ENCODE data around the gene SEPTIN11. TPM values are rescaled to one million over a fixed set of nuclear protein-coding genes. Genes with fewer than 3 reads are reported as not detected.
A peak's percentile ranks its signal among the peaks of the same experiment; 100 is the strongest.

The SEPTIN11 gene
- 111 TPM for total RNA-seq

- TF ChIP-seq POLR2A (IDR thresholded peaks at IDR 0.05) (peak in 1 of 2 donors; percentile 95), CTCF (IDR thresholded peaks at IDR 0.05) (peak in 1 of 3 experiments; percentile 23), POLR2AphosphoS5 (IDR thresholded peaks at IDR 0.05; ENCODE audit: insufficient read depth in 1 of 2, low read depth in 1 of 2) (peak in 1 of 2 donors; percentile 81)
- Histone ChIP-seq H3K4me3 (peak within 1 kb of the TSS; percentile 73 to 76), H3K9me3 (no peaks in the 10 kb centered on the region), H3K27me3 (no peaks in the 10 kb centered on the region), H3K4me1 (peaks cover 38% of the 10 kb centered on the region), H3K27ac (peak within 1 kb of the TSS; percentile 85), H3K36me3 (no peaks in the 10 kb centered on the region)
- DNase-seq (ENCODE audit: extremely low spot score in 2 of 2) = peak in 1 of 2 donors; percentile 92
- intact Hi-C loops (cut with DNase I) = loop anchor here (2.0 to 10.0 kb wide), 2 partner anchors 35 to 95 kb away; no protein-coding TSS in a partner anchor
Measured at GRCh38 chr4:76949276-76950051, at the start of gene SEPTIN11. SEPTIN11 (plus strand) TSS chr4:76949752; CDS start chr4:76949904, 152 bp downstream.

GRCh38 chr4:76902233-76902890 is 47.2 kb upstream of the SEPTIN11 start:
- intact Hi-C loops (cut with DNase I) = no loop called here
- TF ChIP-seq CTCF (IDR thresholded peaks at IDR 0.05) (no peak), POLR2A (IDR thresholded peaks at IDR 0.05) (no peak), POLR2AphosphoS5 (IDR thresholded peaks at IDR 0.05; ENCODE audit: insufficient read depth in 1 of 2, low read depth in 1 of 2) (no peak)

GRCh38 chr4:76904646-76905190 is 44.8 kb upstream of the SEPTIN11 start:
- Histone ChIP-seq H3K36me3 (no peaks in the 10 kb centered on the region), H3K27me3 (no peaks in the 10 kb centered on the region), H3K27ac (no peak overlapping the region), H3K4me3 (no peak overlapping the region), H3K9me3 (no peaks in the 10 kb centered on the region), H3K4me1 (no peaks in the 10 kb centered on the region)
- intact Hi-C loops (cut with DNase I) = no loop called here
- no peak for DNase-seq (ENCODE audit: extremely low spot score in 2 of 2)
- TF ChIP-seq POLR2A (IDR thresholded peaks at IDR 0.05) (no peak), POLR2AphosphoS5 (IDR thresholded peaks at IDR 0.05; ENCODE audit: insufficient read depth in 1 of 2, low read depth in 1 of 2) (no peak), CTCF (IDR thresholded peaks at IDR 0.05) (no peak)

More at GRCh38 chr4:76902233-76902890, 47.2 kb upstream of the SEPTIN11 start:
- no peaks in the 10 kb centered on the region for H3K9me3 ChIP-seq
- no peak overlapping the region for H3K4me3 ChIP-seq
- DNase-seq (ENCODE audit: extremely low spot score in 2 of 2) = no peak
- H3K27ac ChIP-seq = no peak overlapping the region
- no peaks in the 10 kb centered on the region for H3K27me3 ChIP-seq
- peaks cover 12% of the 10 kb centered on the region for H3K4me1 ChIP-seq
- H3K36me3 ChIP-seq = no peaks in the 10 kb centered on the region

DNA sequence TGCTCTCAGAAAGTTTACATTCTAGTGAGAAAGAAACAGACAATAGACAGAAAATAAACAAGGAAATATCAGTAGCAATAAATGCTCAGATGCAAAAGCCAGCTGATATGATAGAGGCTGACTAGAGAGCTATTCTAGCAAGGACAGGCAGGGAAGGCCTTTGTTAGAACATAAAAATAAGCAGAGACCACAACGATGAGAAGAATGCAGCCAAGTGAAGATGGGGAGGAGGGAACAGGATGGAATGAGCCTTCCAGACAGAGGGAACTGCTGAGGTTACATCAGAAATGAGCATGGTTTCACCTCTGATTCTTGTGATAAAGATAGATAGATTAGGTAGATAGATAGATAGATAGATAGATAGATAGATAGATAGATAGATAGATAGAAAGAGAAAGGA is 44.0 kb upstream of the SEPTIN11 start:
- Histone ChIP-seq H3K27me3 (no peaks in the 10 kb centered on the region), H3K27ac (no peak overlapping the region), H3K4me3 (no peak overlapping the region), H3K36me3 (no peaks in the 10 kb centered on the region), H3K9me3 (no peaks in the 10 kb centered on the region), H3K4me1 (no peaks in the 10 kb centered on the region)
- no peak for DNase-seq (ENCODE audit: extremely low spot score in 2 of 2)
- TF ChIP-seq POLR2AphosphoS5 (IDR thresholded peaks at IDR 0.05; ENCODE audit: insufficient read depth in 1 of 2, low read depth in 1 of 2) = no peak
- TF ChIP-seq POLR2A (IDR thresholded peaks at IDR 0.05) = no peak
- TF ChIP-seq CTCF (IDR thresholded peaks at IDR 0.05) = no peak
- intact Hi-C loops (cut with DNase I) = no loop called here
